K562 (cell line): ENCODE results near the gene DOK1. TPM values are rescaled to one million over a fixed set of nuclear protein-coding genes. Genes with fewer than 3 reads are reported as not detected.

Experiments used
- ATAC-seq: fragments of 200-7000 bp; cut with Tn5 transposase; 3 replicates; pipeline ENCODE4 v1.9.1; 2020; ENCODE audit warnings: moderate library complexity
- BruUV-seq: library from RNA; stranded (reverse); fragments of 400-500 nt; replicated peaks from 2 replicates; lab custom pipeline; 2021; lab: Mats Ljungman, UMichigan
- CTCF ChIA-PET: fragments of 300-600 bp; formaldehyde crosslinking; extraction: SDS; loops from one replicate; lab custom pipeline; 2021; ENCODE audit warnings: low intra/inter-chr PET ratio; lab: Yijun Ruan, JAX
- POLR2A ChIA-PET: fragments of 300-600, 350-650 bp; sonication (Branson Sonifier 250); formaldehyde crosslinking; extraction: SDS; loops from one replicate; lab custom pipeline; 2021; ENCODE audit warnings: antibody characterized with exemption, inconsistent platforms; lab: Yijun Ruan, JAX
- DNase-seq, 4 experiments: peaks; one replicate each; pipeline versions ENCODE4 v3.0.0 to v3.0.0-alpha.2; 2011 to 2018; ENCODE audit warnings: low spot score in 3 of 4, mixed read lengths in 3 of 4; ENCODE audit errors: extremely low read depth in 1 of 4
- FAIRE-seq: peaks from 2 replicates; lab custom pipeline; 2011; peaks lifted over from hg19 to GRCh38; lab: Jason Lieb, UNC
- H2AFZ ChIP-seq: 2 replicates; pipeline ENCODE4 v1.6.0; 2011; ENCODE audit warnings: low read depth, low read length, control low read depth, inconsistent platforms
- H3K27ac ChIP-seq: fragments of 200-600 bp; 3 replicates; pipeline ENCODE4 v1.8.0; 2011; ENCODE audit warnings: low read depth, mild to moderate bottlenecking, control low read depth, inconsistent platforms, low read length, moderate library complexity, mixed read lengths; ENCODE audit errors: extremely low read depth
- H3K27me3 ChIP-seq, 2 experiments: fragments of 300-600 bp in 1 of 2; 2 replicates in 1 of 2; 3 replicates in 1 of 2; pipeline versions ENCODE4 v1.6.0 to v1.8.0; 2011; ENCODE audit warnings: inconsistent platforms in 2 of 2, low read length in 2 of 2, mild to moderate bottlenecking in 1 of 2, mixed read lengths in 1 of 2, moderate library complexity in 1 of 2; ENCODE audit not compliant: control insufficient read depth in 2 of 2, insufficient read depth in 2 of 2
- H3K36me3 ChIP-seq: fragments of 300-600 bp; 3 replicates; pipeline ENCODE4 v1.8.0; 2011; ENCODE audit warnings: mild to moderate bottlenecking, low read length, inconsistent platforms; ENCODE audit not compliant: control insufficient read depth, insufficient read depth
- H3K4me1 ChIP-seq, 2 experiments: fragments of 200-600 bp in 1 of 2; replicated peaks in 1 of 2; 2 replicates in 1 of 2; 3 replicates in 1 of 2; pipeline versions ENCODE4 v1.5.1 to v1.8.0; 2011; ENCODE audit warnings: inconsistent platforms in 2 of 2, low read length in 2 of 2, mild to moderate bottlenecking in 1 of 2, mixed read lengths in 1 of 2, moderate library complexity in 1 of 2; ENCODE audit not compliant: control insufficient read depth in 2 of 2, insufficient read depth in 2 of 2
- H3K4me2 ChIP-seq: 2 replicates; pipeline ENCODE4 v1.6.1; 2011; ENCODE audit warnings: low read length, control low read depth, inconsistent platforms, mixed read lengths; ENCODE audit not compliant: insufficient read depth
- H3K4me3 ChIP-seq: fragments of 200-600 bp; sonication (generic), shearing (Covaris generic); 2 replicates; pipeline ENCODE4 v1.5.1; 2016; ENCODE audit warnings: control low read depth, inconsistent platforms
- H3K79me2 ChIP-seq: fragments of 200-600 bp; 3 replicates; pipeline ENCODE4 v1.8.0; 2011; ENCODE audit warnings: low read length, inconsistent platforms; ENCODE audit not compliant: control insufficient read depth, insufficient read depth
- H3K9ac ChIP-seq, 2 experiments: 2 replicates each; pipeline versions ENCODE4 v1.6.0 to v1.6.1; 2011; ENCODE audit warnings: low read depth in 2 of 2, low read length in 2 of 2, control low read depth in 1 of 2, inconsistent platforms in 1 of 2, mild to moderate bottlenecking in 1 of 2, mixed read lengths in 1 of 2; ENCODE audit not compliant: insufficient read depth in 1 of 2
- H3K9me1 ChIP-seq: one replicate; pipeline ENCODE4 v1.6.0; 2011; ENCODE audit warnings: inconsistent platforms, mild to moderate bottlenecking, low read length, moderate library complexity; ENCODE audit not compliant: control insufficient read depth, insufficient read depth
- H3K9me3 ChIP-seq: replicated peaks from 2 replicates; pipeline ENCODE4 v1.5.1; 2011; ENCODE audit warnings: low read depth, low read length, inconsistent platforms; ENCODE audit not compliant: control insufficient read depth, insufficient read depth
- H4K20me1 ChIP-seq: replicated peaks from 2 replicates; pipeline ENCODE4 v1.6.1; 2011; ENCODE audit warnings: low read length, inconsistent platforms, mixed read lengths; ENCODE audit not compliant: control insufficient read depth, insufficient read depth
- ARID2 ChIP-seq: fragments of 450-650 bp; IDR thresholded peaks from 2 replicates; pipeline ENCODE4 v1.6.1; 2017; ENCODE audit warnings: antibody characterized with exemption, mild to moderate bottlenecking
- ELF4 ChIP-seq: fragments of 450-650 bp; formaldehyde crosslinking; IDR thresholded peaks from 2 replicates; pipeline ENCODE4 v1.4.0; 2022; ENCODE audit warnings: missing genetic modification characterization
- GATA2 ChIP-seq: sonication (generic); formaldehyde crosslinking; IDR thresholded peaks from 2 replicates; pipeline ENCODE4 v1.4.0; 2020; ENCODE audit warnings: mild to moderate bottlenecking, missing genetic modification reagents
- KDM2B ChIP-seq: fragments of 250-450 bp; sonication (Bioruptor Pico); IDR thresholded peaks from 2 replicates; pipeline ENCODE4 v1.8.0; 2021; ENCODE audit warnings: mild to moderate bottlenecking, moderate library complexity
- MAFK ChIP-seq: IDR thresholded peaks from 2 replicates; pipeline ENCODE4 v1.6.1; 2011; ENCODE audit warnings: low read length, improper control_type of control experiment
- NCOA6 ChIP-seq: fragments of 450-650 bp; IDR thresholded peaks from 2 replicates; pipeline ENCODE4 v1.6.1; 2017; ENCODE audit warnings: mild to moderate bottlenecking
- RAD21 ChIP-seq, 2 experiments: fragments of 250-450 bp in 1 of 2; fragments of 450-650 bp in 1 of 2; sonication (Bioruptor Pico) in 1 of 2; formaldehyde crosslinking in 1 of 2; IDR thresholded peaks in 1 of 2; conservative IDR thresholded peaks in 1 of 2; 2 replicates each; pipeline versions ENCODE4 v1.4.0 to v1.8.0; 2020 to 2022; ENCODE audit warnings: mild to moderate bottlenecking in 2 of 2, moderate library complexity in 1 of 2
- RUNX1 ChIP-seq: sonication (generic); IDR thresholded peaks from 2 replicates; pipeline ENCODE4 v1.6.1; 2016; ENCODE audit warnings: antibody characterized with exemption, low read depth
- SAFB ChIP-seq: fragments of 200-400 bp; formaldehyde crosslinking; IDR thresholded peaks from 2 replicates; pipeline ENCODE4 v1.6.1; 2017; ENCODE audit warnings: low read depth, low read length, borderline replicate concordance
- TARDBP ChIP-seq: fragments of 450-650 bp; IDR thresholded peaks from 2 replicates; pipeline ENCODE4 v1.6.1; 2016
- ZBTB1 ChIP-seq: sonication (generic); formaldehyde crosslinking; IDR thresholded peaks from 2 replicates; pipeline ENCODE4 v1.8.1; 2023; ENCODE audit warnings: missing genetic modification reagents, low read depth, mild to moderate bottlenecking, borderline replicate concordance
- ZNF224 ChIP-seq: sonication (generic); formaldehyde crosslinking; IDR thresholded peaks from 2 replicates; pipeline ENCODE4 v1.8.0; 2022; ENCODE audit warnings: mild to moderate bottlenecking, missing genetic modification reagents
- ZNF263 ChIP-seq: sonication (generic); formaldehyde crosslinking; IDR thresholded peaks from 2 replicates; pipeline ENCODE4 v1.8.0; 2022; ENCODE audit warnings: mild to moderate bottlenecking, missing genetic modification reagents, borderline replicate concordance
- WGBS: fragments of 100-300 bp; shearing (Covaris generic); methylation state at CpG from one replicate; pipeline ENCODE4 v1.1.6; 2016; ENCODE audit warnings: low coverage, mixed read lengths; ENCODE audit not compliant: insufficient coverage; ENCODE audit errors: missing lambda C conversion rate; 5-methylcytosine and 5-hydroxymethylcytosine counted together
- in situ Hi-C: fragments of 300-500 bp; cut with MboI; formaldehyde crosslinking; loops from 4 replicates; pipeline ENCODE4 v1.15.0; 2018; ENCODE audit warnings: inconsistent platforms, mixed read lengths
- intact Hi-C: fragments of 100-400 bp; cut with micrococcal nuclease; formaldehyde crosslinking; loops from 2 replicates; pipeline ENCODE4 v1.14.2; 2022
- polyA plus RNA-seq, 8 experiments: library from polyadenylated mRNA; depleted of rRNA in 4 of 8; stranded (reverse) in 5 of 8; unstranded in 3 of 8; fragments of >200 nt; fragmentation: Nextera tagmentation in 2 of 8; fragmentation: Illumina TruSeq in 1 of 8; extraction: Ambion mirVana in 2 of 8; extraction: Trizol in 1 of 8; gene quantifications; 2 replicates each; pipeline versions ENCODE4 v1.2.1 to v1.2.3, GENCODE V29; 2011 to 2014; ENCODE audit warnings: inconsistent platforms in 1 of 8, missing spikeins in 1 of 8
- total RNA-seq, 7 experiments: library from RNA; depleted of rRNA in 6 of 7; stranded (reverse); fragments of >200 nt in 6 of 7; fragmentation: Illumina TruSeq in 2 of 7; extraction: Trizol in 2 of 7; gene quantifications; 2 replicates each; pipeline versions ENCODE4 v1.2.1 to v1.2.3, GENCODE V29; 2011 to 2021; ENCODE audit warnings: low replicate concordance in 1 of 7

DOK1 gene
- total and polyA plus RNA-seq, 9 of the 15 experiments (the other 6 are each of a cell fraction or from before 2014, with no cell fraction given): 0.59 to 36.4 (median 16.1) TPM

DNA sequence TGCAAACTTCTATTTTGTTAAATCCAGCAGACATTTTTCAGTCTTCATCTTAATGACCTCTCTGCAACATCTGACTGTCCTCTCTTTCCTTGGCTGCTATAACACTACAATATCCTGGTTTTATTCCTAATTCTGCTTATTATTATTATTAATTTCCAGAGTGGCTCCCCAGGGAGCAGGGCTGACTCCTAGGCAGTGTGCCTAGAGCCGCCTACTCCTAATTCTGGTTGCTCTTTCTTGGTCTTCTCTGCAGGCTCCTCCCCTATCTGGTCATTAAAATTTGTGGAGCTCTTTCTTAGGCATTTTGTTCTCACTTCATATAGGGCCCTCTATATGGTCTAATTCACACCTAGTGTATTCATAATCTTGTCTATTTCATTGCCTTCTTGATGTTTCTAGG lies 11.5 kb upstream of the DOK1 start:
- ChIA-PET POLR2A (interaction anchor here (0.8 to 1.4 kb wide), 3 partner anchors 8 to 41 kb away, joined by 3 to 4 read pairs (median 3); no protein-coding TSS in a partner anchor), CTCF (interaction anchor here (0.7 to 1.1 kb wide), 2 partner anchors 59 to 215 kb away, joined by 3 to 4 read pairs; no protein-coding TSS in a partner anchor)
- Histone ChIP-seq H3K4me3 (no peak overlapping the region), H4K20me1 (no peaks in the 10 kb centered on the region), H3K9ac (no peak overlapping the region), H3K27ac (no peak overlapping the region), H3K36me3 (no peaks in the 10 kb centered on the region), H3K4me1 (peaks cover 12 to 21% of the 10 kb centered on the region in 2 experiments), H3K27me3 (no peaks in the 10 kb centered on the region), H3K4me2 (no peak overlapping the region), H2AFZ (no peak overlapping the region), H3K79me2 (no peaks in the 10 kb centered on the region), H3K9me3 (no peaks in the 10 kb centered on the region), H3K9me1 (no peaks in the 10 kb centered on the region)
- FAIRE-seq (no peak), DNase-seq (no peak), ATAC-seq (no peak)
- BruUV-seq: no TSS peak
- in situ Hi-C loops: no loop called here
- WGBS: 86% methylated on average over 1 of the region's 1 CpG
- intact Hi-C loops: no loop called here
- no peak for TF ChIP-seq NCOA6
- TF ChIP-seq RUNX1: no peak
- no peak for TF ChIP-seq KDM2B (CRISPR knock-in tag)

DNA sequence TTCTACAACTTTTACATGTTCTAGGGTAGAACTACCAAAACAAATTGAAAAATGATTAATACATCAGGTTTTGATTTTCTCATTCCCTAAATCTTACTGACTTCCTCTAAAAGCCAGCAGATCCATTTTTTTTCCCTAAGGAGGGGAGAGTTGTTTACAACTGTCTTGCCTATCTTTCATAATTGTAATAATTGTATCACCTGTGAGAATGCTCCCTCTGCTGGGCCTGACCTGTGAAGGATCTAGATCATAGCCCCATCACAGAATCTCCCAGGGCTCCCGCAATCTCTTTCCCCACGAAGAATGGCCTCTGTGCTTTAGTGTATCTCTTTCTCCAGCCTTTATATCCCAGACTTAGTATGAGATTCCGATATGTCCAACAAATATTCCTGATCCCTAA lies 9.9 kb upstream of the DOK1 start:
- no peak for FAIRE-seq
- BruUV-seq: no TSS peak
- CTCF ChIA-PET: interaction anchor here (1.2 kb wide), 1 partner anchor 61 kb away, joined by 4 read pairs; the partner anchor contains the start of genes CCDC142 and TTC31
- H3K36me3 ChIP-seq: no peaks in the 10 kb centered on the region
- intact Hi-C loops (no loop called here), in situ Hi-C loops (no loop called here)
- H3K4me3 ChIP-seq: no peak overlapping the region
- peaks cover 1% of the 10 kb centered on the region; the same call in 1 of the 3 replicates for H3K79me2 ChIP-seq
- 21% methylated on average over 3 of the region's 3 CpGs for WGBS
- peaks cover 18 to 37% of the 10 kb centered on the region in 2 experiments for H3K4me1 ChIP-seq
- no peaks in the 10 kb centered on the region for H3K27me3 ChIP-seq
- no peak overlapping the region for H3K27ac ChIP-seq
- ATAC-seq: 0 out of 3 replicates have a peak, but pooled peaks have one; percentile 14
- no peak overlapping the region for H3K4me2 ChIP-seq
- no peaks in the 10 kb centered on the region for H3K9me1 ChIP-seq
- H3K9me3 ChIP-seq: no peaks in the 10 kb centered on the region
- no peak overlapping the region for H3K9ac ChIP-seq
- POLR2A ChIA-PET: interaction anchor here (0.5 to 3.8 kb wide), 2 partner anchors 12 to 81 kb away, joined by 3 to 17 read pairs; no protein-coding TSS in a partner anchor
- H4K20me1 ChIP-seq: no peaks in the 10 kb centered on the region
- no peak overlapping the region for H2AFZ ChIP-seq
- DNase-seq: peak in 2 of 4 experiments; percentile 32 to 35
- TF ChIP-seq SAFB: no peak
- no peak for TF ChIP-seq GATA2 (CRISPR knock-in tag)
- TF ChIP-seq ZBTB1: no peak
- TF ChIP-seq ZNF224 (CRISPR knock-in tag): no peak
- TF ChIP-seq ELF4 (CRISPR knock-in tag): no peak
- no peak for TF ChIP-seq ZNF263 (CRISPR knock-in tag)
- peak in 1 of 2 experiments; percentile 49; a peak in 2 of 4 replicates for TF ChIP-seq RAD21 (CRISPR knock-in tag; conservative IDR thresholded peaks at IDR 0.05 in 1 of 2, IDR thresholded peaks at IDR 0.05 in 1 of 2)
- no peak for TF ChIP-seq TARDBP
- no peak for TF ChIP-seq MAFK
- TF ChIP-seq ARID2: no peak
